Germinal center (tissue), 1 donor: ENCODE measurements around the gene C8A.

Source experiments
- DNase-seq: peaks from one replicate; pipeline ENCODE4 v3.0.0; 2012; ENCODE audit warnings: mixed read lengths, low spot score

The C8A gene

GRCh38 chr1:56854521-56855099, at the start of gene C8A:
C8A (plus strand) TSS chr1:56854797; CDS start chr1:56854902, 105 bp downstream.
- no peak for DNase-seq

GRCh38 chr1:56806804-56807203, 47.8 kb upstream of the C8A start:
- DNase-seq, result no peak

GRCh38 chr1:56808410-56808809, 46.2 kb upstream of the C8A start:
- no peak for DNase-seq

- DNase-seq, result no peak
Measured at GRCh38 chr1:56811331-56811730, 43.3 kb upstream of the C8A start.

GRCh38 chr1:56814205-56814604, 40.4 kb upstream of the C8A start:
- DNase-seq, result no peak

GRCh38 chr1:56816264-56816663, 38.3 kb upstream of the C8A start:
- no peak for DNase-seq

GRCh38 chr1:56816909-56817308, 37.7 kb upstream of the C8A start:
- no peak for DNase-seq

- DNase-seq, result no peak
Measured at GRCh38 chr1:56817716-56818463, 36.7 kb upstream of the C8A start.

- DNase-seq, result no peak
Measured at GRCh38 chr1:56819387-56819899, 35.2 kb upstream of the C8A start, which contains the start of gene FYB2. FYB2 (minus strand) TSS chr1:56819404; CDS start chr1:56819290, 114 bp downstream.

- peak; percentile 71 for DNase-seq
Measured at GRCh38 chr1:56820755-56821461, 33.7 kb upstream of the C8A start.

- DNase-seq, result no peak
Measured at GRCh38 chr1:56821462-56821797, 33.2 kb upstream of the C8A start.

- no peak for DNase-seq
Measured at GRCh38 chr1:56824271-56824670, 30.3 kb upstream of the C8A start.

GRCh38 chr1:56824938-56825337, 29.7 kb upstream of the C8A start:
- DNase-seq, result no peak

- no peak for DNase-seq
Measured at GRCh38 chr1:56825436-56825835, 29.2 kb upstream of the C8A start.

GRCh38 chr1:56827711-56828110, 26.9 kb upstream of the C8A start:
- no peak for DNase-seq

GRCh38 chr1:56830052-56830451, 24.5 kb upstream of the C8A start:
- DNase-seq, result no peak

- peak; percentile 57 for DNase-seq
Measured at GRCh38 chr1:56831871-56832693, 22.5 kb upstream of the C8A start.

- no peak for DNase-seq
Measured at GRCh38 chr1:56833088-56833487, 21.5 kb upstream of the C8A start.

GRCh38 chr1:56834137-56834900, 20.3 kb upstream of the C8A start:
- DNase-seq, result no peak

GRCh38 chr1:56835657-56836056, 18.9 kb upstream of the C8A start:
- DNase-seq, result no peak

GRCh38 chr1:56836359-56836758, 18.2 kb upstream of the C8A start:
- DNase-seq, result no peak
